ENCODE measurements around the gene SP140L. TPM values are rescaled to one million over a fixed set of nuclear protein-coding genes. Genes with fewer than 3 reads are reported as not detected.

The SP140L gene
- total RNA-seq, 4 donors from 2014 or later, result 0.25 to 9.5 (median 1.1) TPM

DNA sequence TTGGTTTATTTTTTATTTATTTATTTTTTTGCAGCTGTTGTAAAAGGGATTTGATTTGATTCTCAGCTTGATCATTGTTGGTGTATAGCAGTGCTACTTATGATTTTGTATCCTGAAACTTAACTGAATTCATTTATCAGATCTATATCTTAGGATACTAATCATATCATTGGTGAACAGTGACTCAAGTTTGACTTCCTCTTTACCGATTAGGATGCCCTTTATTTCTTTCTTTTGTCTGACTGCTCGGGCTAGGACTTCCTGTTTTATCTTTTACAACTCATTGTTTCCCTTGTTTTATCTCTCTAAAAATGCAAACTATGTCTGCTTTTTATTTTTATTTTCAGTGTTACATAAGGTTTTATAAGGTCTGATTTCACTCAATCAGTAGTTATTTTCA lies 112.6 kb downstream of the SP140L start:
- no peak for TF ChIP-seq POLR2A (IDR thresholded peaks at IDR 0.05)
- no peak for DNase-seq (ENCODE audit: low spot score in 2 of 2)
- 57% methylated on average over 2 of the region's 2 CpGs for WGBS, 2 donors
- intact Hi-C loops (cut with DNase I; ENCODE audit: low total_unique reads), result no loop called here
- no peak overlapping the region for H3K4me3 ChIP-seq (ENCODE audit: low read depth, poor library complexity, severe bottlenecking)

DNA sequence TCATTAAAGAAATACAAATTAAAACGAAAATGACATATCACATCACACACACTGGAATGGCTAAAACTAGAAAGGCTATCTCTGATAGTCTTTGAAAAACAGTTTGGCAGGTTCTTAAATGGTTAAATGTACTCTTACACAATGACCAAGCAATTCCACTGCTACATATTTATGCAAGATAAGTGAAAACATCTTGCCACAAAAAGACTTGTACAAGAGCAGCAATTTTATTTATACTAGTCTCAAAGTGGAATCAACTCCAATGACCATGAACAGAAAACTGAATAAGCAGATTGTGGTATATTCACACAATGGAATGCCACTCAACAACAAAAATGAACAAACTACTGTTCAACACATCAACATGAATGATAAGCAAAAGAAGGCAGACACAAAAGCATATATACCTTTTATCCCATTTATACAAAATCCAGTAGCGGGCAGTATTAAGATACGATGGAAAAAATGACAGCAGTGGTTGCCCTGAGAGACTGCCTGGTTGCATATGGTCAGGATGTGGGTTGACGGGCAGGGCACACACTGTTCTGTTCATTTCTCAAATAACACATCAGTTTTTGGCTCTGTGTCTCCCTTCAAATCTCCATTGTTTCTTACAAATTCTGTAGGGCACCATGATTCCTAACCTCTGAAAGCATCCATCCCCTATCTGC lies 114.4 kb downstream of the SP140L start:
- intact Hi-C loops (cut with DNase I; ENCODE audit: low total_unique reads), result no loop called here

DNA sequence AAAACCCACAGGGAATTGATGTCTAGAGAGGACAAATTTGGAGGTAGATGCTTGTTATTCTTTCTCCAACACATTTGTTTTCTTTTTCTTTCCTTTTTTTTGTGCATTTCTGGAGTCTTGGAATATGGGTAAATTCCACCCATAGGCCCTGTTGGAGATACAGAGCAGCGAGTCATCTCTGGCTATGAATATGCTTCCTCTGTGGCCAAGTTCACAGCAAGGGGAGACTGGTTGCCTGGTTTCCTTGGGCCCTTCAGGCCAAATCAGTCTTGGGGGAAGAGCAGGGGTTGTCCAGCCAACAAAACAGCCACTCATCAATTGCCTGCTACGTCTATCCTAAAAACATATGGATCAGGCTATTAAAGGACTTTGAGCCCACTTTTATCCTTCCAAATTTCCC lies 116.5 kb downstream of the SP140L start:
- intact Hi-C loops (cut with DNase I; ENCODE audit: low total_unique reads), result no loop called here
- DNase-seq (ENCODE audit: low spot score in 2 of 2), result no peak
- H3K4me3 ChIP-seq (ENCODE audit: low read depth, poor library complexity, severe bottlenecking), result no peak overlapping the region
- TF ChIP-seq, protein P1, sequence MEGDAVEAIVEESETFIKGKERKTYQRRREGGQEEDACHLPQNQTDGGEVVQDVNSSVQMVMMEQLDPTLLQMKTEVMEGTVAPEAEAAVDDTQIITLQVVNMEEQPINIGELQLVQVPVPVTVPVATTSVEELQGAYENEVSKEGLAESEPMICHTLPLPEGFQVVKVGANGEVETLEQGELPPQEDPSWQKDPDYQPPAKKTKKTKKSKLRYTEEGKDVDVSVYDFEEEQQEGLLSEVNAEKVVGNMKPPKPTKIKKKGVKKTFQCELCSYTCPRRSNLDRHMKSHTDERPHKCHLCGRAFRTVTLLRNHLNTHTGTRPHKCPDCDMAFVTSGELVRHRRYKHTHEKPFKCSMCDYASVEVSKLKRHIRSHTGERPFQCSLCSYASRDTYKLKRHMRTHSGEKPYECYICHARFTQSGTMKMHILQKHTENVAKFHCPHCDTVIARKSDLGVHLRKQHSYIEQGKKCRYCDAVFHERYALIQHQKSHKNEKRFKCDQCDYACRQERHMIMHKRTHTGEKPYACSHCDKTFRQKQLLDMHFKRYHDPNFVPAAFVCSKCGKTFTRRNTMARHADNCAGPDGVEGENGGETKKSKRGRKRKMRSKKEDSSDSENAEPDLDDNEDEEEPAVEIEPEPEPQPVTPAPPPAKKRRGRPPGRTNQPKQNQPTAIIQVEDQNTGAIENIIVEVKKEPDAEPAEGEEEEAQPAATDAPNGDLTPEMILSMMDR (IDR thresholded peaks at IDR 0.05), result no peak
- no peak for TF ChIP-seq POLR2A (IDR thresholded peaks at IDR 0.05)
- WGBS, 2 donors, result 94 to 100% methylated on average over 2 of the region's 2 CpGs

More for the DNA sequence above, 114.4 kb downstream of the SP140L start:
- no peak for DNase-seq (ENCODE audit: low spot score in 2 of 2)
- TF ChIP-seq, protein P1 (IDR thresholded peaks at IDR 0.05), result no peak
- TF ChIP-seq POLR2A (IDR thresholded peaks at IDR 0.05), result no peak
- 61 to 66% methylated on average over 4 of the region's 4 CpGs for WGBS, 2 donors
- no peak overlapping the region for H3K4me3 ChIP-seq (ENCODE audit: low read depth, poor library complexity, severe bottlenecking)

DNA sequence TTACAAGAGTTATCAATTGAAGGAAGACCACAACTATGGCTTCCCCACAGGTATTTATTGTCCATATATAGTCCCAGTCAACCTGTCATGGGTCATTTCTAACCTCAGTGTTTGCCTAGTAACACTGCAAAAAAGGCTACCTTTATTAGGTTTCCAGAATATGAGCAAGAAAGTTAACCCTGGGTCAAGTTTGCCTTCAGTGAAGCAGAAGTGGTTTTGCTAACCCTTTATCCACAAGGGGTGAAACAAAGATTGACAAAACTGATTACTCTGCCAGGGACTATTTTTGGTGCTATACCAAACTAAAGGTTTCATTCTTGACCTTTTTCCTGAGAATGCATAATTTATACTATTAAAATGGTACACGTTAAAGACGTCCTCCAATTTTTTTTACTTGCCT lies 117.8 kb downstream of the SP140L start:
- no peak overlapping the region for H3K4me3 ChIP-seq (ENCODE audit: low read depth, poor library complexity, severe bottlenecking)
- no peak for DNase-seq (ENCODE audit: low spot score in 2 of 2)
- TF ChIP-seq, protein P1 (IDR thresholded peaks at IDR 0.05), result no peak
- no peak for TF ChIP-seq POLR2A (IDR thresholded peaks at IDR 0.05)
- intact Hi-C loops (cut with DNase I; ENCODE audit: low total_unique reads), result no loop called here
- WGBS, 2 donors, result 82 to 90% methylated on average over 2 of the region's 2 CpGs

DNA sequence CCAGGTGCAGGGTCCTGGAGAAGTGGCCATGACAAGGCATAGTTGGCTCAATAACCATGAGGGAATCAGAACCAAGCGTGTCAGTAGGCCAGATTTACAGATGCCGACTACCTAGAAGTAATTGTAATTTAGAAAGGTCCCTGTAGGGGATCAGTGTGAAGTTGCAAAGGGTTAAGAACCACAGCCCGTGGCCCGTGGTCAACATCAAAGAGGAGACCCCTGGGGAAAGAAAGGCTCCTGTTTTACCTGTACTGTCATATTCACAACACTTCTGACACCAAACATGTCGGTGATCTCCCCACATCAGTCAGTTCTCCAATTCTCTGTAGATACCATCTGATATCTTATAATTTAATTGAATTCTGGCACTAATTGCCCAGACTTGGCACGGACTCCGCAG lies 120.0 kb downstream of the SP140L start:
- no peak for DNase-seq (ENCODE audit: low spot score in 2 of 2)
- WGBS, 2 donors, result 82% methylated on average over 7 of the region's 7 CpGs
- intact Hi-C loops (cut with DNase I; ENCODE audit: low total_unique reads), result no loop called here
- no peak overlapping the region for H3K4me3 ChIP-seq (ENCODE audit: low read depth, poor library complexity, severe bottlenecking)
- TF ChIP-seq POLR2A (IDR thresholded peaks at IDR 0.05), result no peak
- TF ChIP-seq, protein P1 (IDR thresholded peaks at IDR 0.05), result no peak

DNA sequence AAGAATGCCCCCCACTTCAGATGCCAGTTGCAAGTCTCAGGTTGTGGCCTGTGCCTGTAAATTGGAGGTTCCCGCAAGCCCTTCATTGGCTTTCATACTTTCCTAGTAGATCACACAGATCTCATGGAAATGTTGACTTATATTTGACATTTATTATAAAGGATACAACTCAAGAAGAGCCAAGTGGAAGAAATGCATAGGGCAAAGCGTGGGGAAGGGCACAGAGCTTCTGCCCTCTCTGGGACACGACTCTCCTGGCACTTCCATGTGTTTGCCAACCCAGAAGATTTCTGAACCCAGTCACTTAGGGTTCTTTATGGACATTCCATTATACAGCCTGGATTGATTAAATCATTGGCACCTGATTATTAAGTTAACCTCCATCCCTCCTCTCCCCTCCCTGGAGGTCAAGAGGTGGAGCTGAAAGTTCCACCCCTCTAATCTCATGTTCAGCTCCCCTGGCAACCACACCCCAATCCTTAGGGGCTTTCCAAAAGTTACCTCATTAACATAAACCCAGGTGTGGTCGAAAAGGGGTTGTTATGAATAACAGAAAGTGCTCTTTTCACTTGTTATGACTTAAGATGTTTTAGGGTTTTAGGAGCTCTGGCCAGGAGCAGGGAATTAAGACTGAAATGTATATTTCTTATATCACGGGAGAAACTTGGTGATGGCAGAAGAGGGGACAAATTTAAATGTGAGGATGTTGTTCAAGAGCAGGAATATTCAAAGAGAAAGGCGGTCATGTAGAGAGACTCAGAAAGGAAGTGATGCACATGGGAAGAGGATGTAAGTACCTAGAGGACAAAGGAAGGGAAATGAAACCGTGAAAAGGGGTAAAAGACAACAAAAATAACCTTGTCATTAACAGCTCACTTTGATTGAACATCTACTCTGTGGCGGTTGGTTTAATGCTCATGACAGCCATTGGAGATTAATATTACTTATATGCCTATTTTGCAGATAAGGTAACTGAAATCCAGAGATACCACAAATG lies 120.8 kb downstream of the SP140L start:
- H3K4me3 ChIP-seq (ENCODE audit: low read depth, poor library complexity, severe bottlenecking), result no peak overlapping the region
- intact Hi-C loops (cut with DNase I; ENCODE audit: low total_unique reads), result no loop called here
- 76 to 81% methylated on average over 8 of the region's 8 CpGs for WGBS, 2 donors
- TF ChIP-seq, protein P1 (IDR thresholded peaks at IDR 0.05), result no peak
- no peak for TF ChIP-seq POLR2A (IDR thresholded peaks at IDR 0.05)
- DNase-seq (ENCODE audit: low spot score in 2 of 2), result no peak

All from lower leg skin (tissue), 4 donors.